ENCODE results near the gene KIAA1755. TPM values are rescaled to one million over a fixed set of nuclear protein-coding genes. Genes with fewer than 3 reads are reported as not detected.

KIAA1755 gene
- total and polyA plus RNA-seq, 10 of the 15 experiments (the other 5 are each of a cell fraction or from before 2014, with no cell fraction given): not detected

GRCh38 chr20:38308447-38308846, 47.9 kb upstream of the KIAA1755 start:
- H3K4me3 ChIP-seq: no peak overlapping the region
- H3K27me3 ChIP-seq (replicated peaks in 1 of 2; ENCODE audit: control insufficient read depth in 2 of 2, insufficient read depth in 2 of 2, low read length in 1 of 2): peaks cover 6 to 21% of the 10 kb centered on the region in 2 experiments
- no peaks in the 10 kb centered on the region for H3K9me3 ChIP-seq (replicated peaks; ENCODE audit: control insufficient read depth, insufficient read depth, low read length)
- FAIRE-seq (no peak), DNase-seq (ENCODE audit: low read depth, low spot score) (no peak), ATAC-seq (no peak)
- POLR2A ChIA-PET: interaction anchor here (0.6 kb wide), 1 partner anchor 1180 kb away, joined by 5 read pairs; no protein-coding TSS in a partner anchor
- in situ Hi-C loops (cut with MboI): no loop called here
- BruUV-seq (replicated peaks): no TSS peak
- CTCF ChIA-PET: no interaction called here
- no peak overlapping the region for H3K4me2 ChIP-seq (ENCODE audit: control insufficient read depth, insufficient read depth)
- no peak overlapping the region for H3K9ac ChIP-seq (ENCODE audit: control insufficient read depth, insufficient read depth, low read length)
- 35% methylated on average over 1 of the region's 1 CpG for WGBS (ENCODE audit: insufficient coverage, insufficient replicate concordance, low lambda C conversion rate, missing lambda C conversion rate)
- H2AFZ ChIP-seq (ENCODE audit: control insufficient read depth, low read depth, low read length): no peak overlapping the region
- no peaks in the 10 kb centered on the region for H3K79me2 ChIP-seq (ENCODE audit: control insufficient read depth, insufficient read depth, low read length)
- no peaks in the 10 kb centered on the region for H4K20me1 ChIP-seq (ENCODE audit: control insufficient read depth, insufficient read depth)
- RAD21 ChIA-PET (ENCODE audit: unreplicated experiment): no interaction called here
- SMC1A ChIA-PET (ENCODE audit: uncharacterized antibody, unreplicated experiment): no interaction called here
- intact Hi-C loops (cut with micrococcal nuclease; ENCODE audit: unreplicated experiment): no loop called here
- H3K4me1 ChIP-seq (ENCODE audit: control insufficient read depth, insufficient read depth, low read length): no peaks in the 10 kb centered on the region; the same call in 1 of the 2 replicates
- H3K27ac ChIP-seq (ENCODE audit: control insufficient read depth, insufficient read depth): no peak overlapping the region
- no peaks in the 10 kb centered on the region for H3K36me3 ChIP-seq (ENCODE audit: control insufficient read depth in 2 of 2, insufficient read depth in 2 of 2, low read length in 1 of 2)
- TF ChIP-seq IRF5 (IDR thresholded peaks at IDR 0.05; ENCODE audit: borderline replicate concordance): no peak
- TF ChIP-seq BCL11A (IDR thresholded peaks at IDR 0.05; ENCODE audit: low read depth, low read length): no peak
- no peak for TF ChIP-seq BCLAF1 (IDR thresholded peaks at IDR 0.05)
- no peak for TF ChIP-seq ZNF274 (IDR thresholded peaks at IDR 0.05; ENCODE audit: insufficient read depth, insufficient read length)
- no peak for TF ChIP-seq PML (IDR thresholded peaks at IDR 0.05; ENCODE audit: low read length)
- no peak for TF ChIP-seq CHD4 (IDR thresholded peaks at IDR 0.05)
- TF ChIP-seq ZBED1 (IDR thresholded peaks at IDR 0.05; ENCODE audit: borderline replicate concordance): no peak
- TF ChIP-seq POU2F2 (IDR thresholded peaks at IDR 0.05; ENCODE audit: borderline replicate concordance, low read depth, low read length): no peak
- TF ChIP-seq BHLHE40 (IDR thresholded peaks at IDR 0.05; ENCODE audit: borderline replicate concordance in 1 of 2, low read depth in 2 of 2, low read length in 1 of 2): no peak
- no peak for TF ChIP-seq MAX (IDR thresholded peaks at IDR 0.05; ENCODE audit: low read depth, low read length)
- no peak for TF ChIP-seq JUNB (IDR thresholded peaks at IDR 0.05)
- no peak for TF ChIP-seq ELK1 (IDR thresholded peaks at IDR 0.05; ENCODE audit: low read depth, low read length)
- no peak for TF ChIP-seq SUPT20H (IDR thresholded peaks at IDR 0.05; ENCODE audit: borderline replicate concordance, control insufficient read depth, low read depth, low read length)
- no peak for TF ChIP-seq NRF1 (conservative IDR thresholded peaks at IDR 0.05; ENCODE audit: low read depth, low read length)
- TF ChIP-seq SIX5 (IDR thresholded peaks at IDR 0.05; ENCODE audit: low read depth, low read length, severe bottlenecking): no peak

Measured in GM12878 (cell line).